ENCODE measurements around the gene PIGZ.

The PIGZ gene, protein sequence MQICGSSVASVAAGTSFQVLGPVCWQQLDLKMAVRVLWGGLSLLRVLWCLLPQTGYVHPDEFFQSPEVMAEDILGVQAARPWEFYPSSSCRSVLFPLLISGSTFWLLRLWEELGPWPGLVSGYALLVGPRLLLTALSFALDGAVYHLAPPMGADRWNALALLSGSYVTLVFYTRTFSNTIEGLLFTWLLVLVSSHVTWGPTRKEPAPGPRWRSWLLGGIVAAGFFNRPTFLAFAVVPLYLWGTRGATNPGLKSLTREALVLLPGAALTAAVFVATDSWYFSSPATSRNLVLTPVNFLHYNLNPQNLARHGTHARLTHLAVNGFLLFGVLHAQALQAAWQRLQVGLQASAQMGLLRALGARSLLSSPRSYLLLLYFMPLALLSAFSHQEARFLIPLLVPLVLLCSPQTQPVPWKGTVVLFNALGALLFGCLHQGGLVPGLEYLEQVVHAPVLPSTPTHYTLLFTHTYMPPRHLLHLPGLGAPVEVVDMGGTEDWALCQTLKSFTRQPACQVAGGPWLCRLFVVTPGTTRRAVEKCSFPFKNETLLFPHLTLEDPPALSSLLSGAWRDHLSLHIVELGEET

DNA sequence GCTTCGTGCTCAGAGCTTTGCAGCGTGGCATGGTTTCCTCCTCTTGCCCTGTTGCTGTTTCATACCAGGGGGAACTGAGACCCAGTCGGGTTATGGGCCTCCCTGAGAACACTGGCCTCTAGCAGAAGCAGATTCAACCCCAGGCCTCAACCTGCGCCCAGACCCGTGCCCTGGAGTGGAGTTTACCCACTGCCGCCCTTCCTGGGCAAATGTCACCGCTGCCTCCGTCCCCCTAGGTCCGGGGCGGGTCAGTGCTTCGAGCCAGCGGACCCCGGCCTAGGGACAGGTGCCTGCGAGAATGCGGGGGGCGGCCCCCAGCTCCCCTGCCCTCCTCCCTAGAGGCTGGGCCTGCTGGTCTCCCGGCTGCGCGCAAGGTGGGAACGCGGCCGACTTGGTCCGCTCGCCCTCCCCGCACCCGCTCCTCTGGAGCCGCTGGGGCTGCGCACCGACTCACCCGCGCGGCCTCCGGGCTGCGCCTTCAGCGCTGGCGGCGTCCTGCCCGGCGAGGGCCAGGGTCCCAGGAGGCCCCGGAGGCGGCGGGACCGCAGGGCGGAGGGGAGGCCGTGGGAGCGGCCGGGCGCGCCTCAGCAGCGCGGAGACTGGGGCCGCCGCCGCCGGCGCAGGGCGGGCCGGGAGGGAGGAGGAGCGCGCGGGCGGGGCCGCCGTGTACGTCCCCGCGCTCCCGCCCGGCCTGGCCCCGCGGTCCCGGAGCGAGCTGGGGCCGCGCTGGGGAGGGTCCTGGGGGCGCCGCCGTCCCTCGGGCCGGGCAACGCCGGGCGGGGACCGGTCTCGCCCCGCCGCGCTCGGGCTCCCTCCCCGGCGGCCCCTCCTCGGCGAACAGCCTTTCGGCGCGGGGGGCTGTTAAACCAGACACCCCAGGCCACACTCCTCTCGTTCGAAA, at the start of gene PIGZ:
TSS of gene PIGZ (minus strand) at position 601 of the 901 bp plus-strand sequence. CDS start 16,802 bp downstream, outside the sequence.
- DNase-seq: no peak

DNA sequence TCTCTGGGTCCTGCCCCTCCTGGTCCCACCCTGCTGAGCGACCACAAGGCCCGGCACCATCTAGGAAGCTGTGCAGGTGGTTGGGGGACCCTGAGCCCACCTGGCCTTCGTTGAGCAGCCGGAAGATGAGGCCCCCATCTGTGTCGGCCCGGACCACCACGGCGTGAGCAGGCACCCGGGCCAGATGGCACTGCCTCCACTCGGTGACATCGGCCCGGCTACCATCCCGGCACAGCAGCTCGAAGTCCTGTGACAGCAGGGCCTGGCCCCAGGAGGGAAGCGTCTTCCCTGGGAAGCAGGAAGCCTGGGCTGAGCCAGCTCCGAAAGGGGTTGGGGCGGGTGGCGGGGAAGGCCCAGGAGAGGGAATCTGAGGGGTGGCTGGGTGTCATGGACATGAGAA, 48.4 kb upstream of the PIGZ start:
- DNase-seq: no peak

DNA sequence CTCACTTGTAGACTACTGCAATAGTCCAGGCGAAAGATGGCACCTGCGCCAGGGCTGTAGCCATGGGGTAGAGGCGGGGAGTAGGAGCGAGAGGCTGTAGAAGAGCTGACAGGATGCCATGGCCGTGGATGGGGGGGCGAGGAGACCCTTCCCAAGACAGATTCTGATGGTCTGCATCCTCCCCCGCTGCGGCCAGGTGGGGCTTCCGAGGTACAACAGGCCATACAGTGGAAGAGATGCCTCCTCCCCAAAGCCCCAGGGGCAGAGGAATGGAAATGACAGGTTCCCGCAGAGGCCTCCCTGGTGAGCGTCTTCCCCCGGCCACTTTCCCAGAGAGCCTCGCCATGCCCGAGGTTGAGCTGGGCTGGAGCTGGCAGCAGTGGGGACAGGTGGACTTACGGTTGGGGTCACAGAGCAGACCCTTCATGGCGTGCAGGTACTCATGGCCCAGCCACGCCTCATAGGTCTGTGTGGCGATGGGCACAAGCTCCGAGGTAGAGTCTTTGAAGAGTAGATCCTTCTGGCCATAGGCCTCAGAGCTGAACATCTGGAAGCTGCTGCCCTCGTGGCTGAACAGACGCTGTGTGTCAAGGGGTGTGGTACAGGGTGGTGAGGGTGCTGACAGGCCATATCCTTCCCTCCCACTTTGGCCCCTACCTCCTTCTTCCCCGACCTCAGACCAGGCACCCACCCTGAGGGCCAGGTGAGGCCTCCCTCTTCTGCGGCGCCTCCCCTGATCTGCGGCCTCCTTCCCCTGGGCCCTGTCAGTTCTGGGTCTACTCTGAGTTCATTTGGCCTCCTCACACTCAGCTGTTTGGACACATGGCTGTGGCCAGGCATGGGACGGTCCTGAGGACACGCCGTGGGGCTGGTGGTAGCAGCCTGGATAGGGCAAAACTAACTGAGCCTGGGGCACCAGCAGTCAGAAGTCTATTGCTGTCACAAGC, 47.4 kb upstream of the PIGZ start:
- DNase-seq: no peak

DNA sequence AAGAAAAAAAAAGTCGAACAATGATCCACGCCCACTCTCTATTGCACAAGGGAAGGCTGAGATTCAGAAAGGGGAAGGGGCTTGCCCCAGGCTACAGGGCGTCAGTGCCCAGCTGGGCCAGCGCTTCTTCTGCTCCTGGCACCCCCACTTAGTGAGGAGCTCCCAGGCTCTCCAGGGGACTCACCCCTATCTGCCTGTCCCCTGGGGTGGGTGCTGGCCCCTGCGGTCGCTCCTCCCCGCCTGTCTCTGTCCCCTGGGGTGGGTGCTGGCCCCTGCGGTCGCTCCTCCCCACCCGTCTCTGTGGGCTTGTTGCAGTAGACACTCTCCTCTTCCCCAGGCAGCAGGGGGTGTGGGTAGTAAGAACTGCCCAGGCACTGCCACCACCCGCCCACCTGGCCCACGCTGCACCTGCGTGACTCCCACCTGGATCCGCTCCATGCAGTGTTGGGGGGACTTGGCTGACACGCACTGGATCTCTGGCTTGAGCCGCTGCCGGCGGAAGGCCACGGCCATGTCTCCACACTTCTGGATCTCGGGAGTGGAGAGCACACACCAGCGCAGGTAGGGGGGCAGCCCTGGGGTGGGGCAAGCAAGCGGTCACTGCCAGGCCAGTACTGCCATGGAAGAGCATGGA, 46.4 kb upstream of the PIGZ start:
- no peak for DNase-seq

DNA sequence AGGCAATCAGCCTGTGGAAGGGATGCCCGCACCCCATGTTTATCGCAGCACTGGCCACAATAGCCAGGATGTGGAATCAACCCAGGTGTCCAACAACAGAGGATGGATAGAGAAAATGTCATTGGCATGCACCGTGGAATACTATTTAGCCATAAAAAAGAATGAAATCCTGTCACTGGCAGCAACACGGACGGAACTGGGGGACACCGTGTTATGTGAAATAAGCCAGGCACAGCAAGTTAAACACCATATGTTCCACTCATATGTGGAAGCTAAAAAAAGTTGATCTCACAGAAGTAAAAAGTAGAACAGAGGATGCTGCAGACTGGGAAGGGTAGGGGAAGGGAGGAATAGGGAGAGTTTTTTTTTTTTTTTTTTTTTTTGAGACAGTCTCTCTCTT, 45.4 kb upstream of the PIGZ start:
- no peak for DNase-seq

DNA sequence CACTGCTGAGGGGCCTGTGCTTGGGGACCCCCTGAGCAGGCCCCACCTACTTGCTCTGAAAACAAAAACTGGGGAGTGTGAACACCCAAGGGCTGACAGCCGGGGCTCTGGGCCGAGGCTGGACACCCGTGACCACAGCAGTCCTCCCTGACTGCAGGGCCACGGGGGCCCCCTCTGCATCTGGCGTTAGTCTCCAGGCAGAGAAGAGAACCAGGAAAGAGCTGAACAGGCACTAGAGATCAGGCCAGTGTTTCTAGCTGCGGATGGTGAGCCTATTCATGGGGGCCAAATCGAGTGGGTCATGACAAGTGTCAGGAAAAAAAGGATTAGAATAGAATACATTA, 43.9 kb upstream of the PIGZ start:
- no peak for DNase-seq

DNA sequence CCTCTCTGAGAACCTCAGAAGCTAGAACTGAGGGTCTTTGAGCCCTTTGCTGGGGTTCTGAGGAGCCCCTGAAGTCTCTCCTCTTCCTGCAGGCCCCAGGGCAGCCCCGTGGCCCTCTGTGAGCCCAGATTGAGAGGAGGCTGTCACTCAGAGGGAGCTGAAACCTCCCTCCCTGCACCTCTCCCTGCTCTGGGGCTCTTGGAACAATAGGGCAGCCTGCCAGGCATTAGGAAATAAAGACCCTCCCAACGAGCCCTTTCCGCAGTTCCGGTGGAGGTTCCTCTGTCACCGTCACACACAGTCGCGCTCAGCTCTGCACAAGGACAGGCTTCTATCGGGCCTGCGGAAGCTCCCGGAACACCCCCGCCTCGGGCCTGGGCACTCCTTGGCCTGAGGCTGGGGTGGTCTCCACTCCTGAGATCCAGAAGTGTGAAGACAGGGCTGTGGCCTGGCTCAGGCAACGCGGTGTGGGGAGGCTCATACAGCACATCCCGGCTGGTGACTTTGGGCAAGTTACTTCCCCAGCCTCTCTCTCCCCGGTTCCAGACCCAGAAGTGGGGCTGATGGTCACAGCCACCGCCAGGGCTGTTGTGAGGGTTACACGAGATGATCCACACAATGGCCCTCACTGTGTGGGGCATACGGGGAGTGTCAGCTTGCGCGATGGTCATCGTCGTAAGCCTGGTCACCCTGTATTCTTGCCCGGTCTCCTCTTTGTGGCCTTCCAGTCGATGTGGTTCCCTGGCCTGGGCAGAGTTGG, 43.3 kb upstream of the PIGZ start:
- DNase-seq: no peak

DNA sequence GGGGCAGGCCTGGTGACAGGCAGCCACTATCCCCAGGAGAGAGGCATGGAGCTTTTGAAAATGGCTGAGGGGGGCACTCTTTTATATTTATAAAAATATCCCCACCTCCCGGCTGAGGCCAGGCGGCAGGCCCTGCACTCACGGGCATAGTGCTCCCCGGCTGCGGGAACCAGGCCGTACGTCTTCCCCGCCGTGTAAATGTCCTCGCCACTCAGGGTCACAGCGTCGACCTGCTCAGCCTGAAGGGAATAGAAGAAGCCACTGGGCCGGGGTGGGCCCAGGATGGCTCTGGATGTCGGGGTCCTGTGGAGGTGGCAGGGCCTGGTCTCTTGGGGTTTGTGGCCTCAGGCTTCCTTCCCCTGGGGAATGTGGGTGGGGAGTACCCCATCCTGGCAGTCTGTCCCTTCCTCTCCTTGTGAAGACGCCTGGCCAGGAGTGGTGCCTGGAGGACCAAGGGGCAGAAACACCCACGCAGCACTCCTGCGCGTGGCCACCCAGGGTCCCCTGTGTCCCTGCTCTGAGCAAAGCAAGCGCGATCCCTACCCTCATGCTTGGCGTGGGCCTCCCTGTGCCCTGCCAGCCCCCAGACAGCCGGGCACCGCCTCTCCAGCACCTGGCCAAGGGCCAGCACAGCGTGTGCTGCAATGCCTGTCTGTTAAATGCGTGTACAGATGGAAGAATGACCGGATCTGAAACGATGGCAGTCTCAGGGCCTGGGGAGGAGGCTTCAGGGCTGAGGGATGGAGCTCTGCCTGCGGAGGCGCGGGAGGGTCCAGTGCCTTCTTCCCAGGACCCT, 42.1 kb upstream of the PIGZ start:
- no peak for DNase-seq

DNA sequence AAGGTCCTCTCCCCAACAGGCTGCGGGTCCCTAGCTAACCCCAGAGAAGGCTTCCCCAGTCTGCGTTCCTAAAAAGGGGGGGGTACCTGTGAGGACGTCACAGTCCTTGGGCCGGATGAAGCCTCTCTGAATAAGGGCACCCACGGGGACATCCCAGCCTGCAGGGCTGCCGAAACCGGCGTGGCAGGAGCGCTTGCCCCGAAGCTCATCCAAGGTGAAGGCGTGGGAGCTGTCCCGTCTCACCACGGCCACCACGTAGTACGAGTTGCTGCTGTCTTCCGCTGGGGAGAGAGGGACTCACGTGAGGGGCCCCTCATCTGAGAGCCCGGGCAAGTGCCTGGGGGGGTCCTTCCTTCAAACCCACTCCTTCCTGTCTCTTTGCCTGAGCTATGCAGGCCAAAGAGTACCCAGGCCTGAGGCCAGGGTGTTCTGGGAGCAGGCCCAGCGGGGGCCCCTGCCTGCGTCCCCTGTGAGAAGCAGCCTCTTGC, 40.9 kb upstream of the PIGZ start:
- DNase-seq: no peak

DNA sequence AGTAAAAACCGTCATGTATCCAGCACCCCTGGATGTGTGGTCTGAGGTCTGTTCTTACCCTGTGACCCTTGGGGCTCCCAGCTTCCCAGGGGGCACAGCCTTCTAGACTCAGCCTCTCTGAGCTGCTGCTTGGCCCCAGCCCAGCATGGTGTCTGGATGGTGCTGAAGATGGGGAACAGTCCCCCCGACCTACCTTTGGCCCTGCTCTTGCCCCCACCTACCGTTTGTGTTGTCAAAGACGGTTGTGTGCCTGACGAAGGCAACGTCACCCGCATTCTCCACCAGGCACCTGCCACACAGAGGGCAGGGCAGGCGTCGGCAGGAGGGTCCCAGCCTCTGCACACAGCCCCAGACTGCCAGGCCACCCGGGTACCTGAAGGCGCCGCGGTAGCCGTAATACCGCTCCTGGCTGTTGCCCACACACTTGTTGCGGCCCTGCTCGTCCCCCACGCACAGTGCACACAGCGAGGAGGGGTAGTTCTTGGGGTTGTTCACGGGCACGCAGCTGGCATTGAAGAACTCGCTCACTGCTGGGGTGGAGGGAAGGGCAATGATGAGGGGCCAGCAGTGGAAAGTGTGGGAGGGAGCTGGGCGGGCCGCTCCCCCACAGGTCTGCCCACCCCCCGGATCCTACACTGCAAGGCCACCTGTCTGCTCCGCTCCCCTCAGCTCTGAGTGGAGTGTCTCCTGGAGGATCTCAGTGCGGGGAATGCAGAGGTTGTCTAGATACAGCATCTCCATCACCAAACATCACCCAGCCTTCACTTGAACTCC, 40.0 kb upstream of the PIGZ start:
- DNase-seq: no peak

DNA sequence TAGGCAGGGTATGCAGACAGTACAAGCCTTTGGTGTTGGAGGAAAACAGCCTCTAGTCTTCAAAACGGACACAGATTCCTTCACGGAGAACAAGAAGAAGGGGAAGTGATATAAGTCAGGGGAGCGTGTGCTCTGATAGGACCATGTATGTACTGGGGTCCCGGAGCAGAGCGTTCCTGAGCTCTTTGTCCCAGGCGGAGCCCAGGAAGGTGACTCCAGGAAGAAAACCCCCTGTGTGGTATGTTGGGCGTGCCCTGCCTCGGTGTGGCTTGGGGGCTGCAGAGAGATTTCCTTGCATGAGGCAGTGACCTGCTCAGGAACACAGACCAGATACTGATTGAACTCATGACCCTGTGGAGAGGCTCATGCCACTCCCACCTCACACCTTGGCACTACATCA, 39.3 kb upstream of the PIGZ start:
- DNase-seq: no peak

DNA sequence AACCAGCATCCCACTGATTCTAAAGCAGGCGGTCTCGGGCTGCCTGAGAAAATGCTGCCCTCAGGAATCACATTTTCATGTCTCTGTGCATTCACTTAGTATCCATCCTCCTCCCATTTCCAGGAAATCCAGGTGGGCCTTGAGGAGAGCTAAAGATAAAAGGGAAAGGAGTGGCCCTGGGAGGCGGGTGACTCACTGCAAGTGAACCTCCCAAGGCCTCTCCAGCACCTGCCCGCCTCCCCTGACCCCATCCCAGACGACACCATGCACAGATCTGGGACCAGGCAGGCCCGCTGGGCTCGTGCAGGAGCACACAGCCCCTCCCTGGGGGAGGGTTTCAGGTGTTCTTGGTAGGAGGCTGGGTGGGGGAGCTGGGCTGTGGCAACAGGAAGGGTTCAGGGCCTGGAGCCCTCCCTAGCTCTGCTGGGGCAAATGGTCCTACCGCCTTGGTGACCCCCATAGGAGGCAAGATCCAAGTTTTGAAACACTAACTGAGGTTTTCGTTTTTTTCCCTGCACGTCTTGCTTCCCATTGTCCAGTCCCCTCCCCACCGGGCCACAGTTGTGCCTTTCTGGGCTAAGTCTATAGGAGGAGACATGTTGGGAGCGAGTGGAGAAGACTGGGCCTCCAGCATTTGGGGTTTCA, 38.8 kb upstream of the PIGZ start:
- DNase-seq: no peak

DNA sequence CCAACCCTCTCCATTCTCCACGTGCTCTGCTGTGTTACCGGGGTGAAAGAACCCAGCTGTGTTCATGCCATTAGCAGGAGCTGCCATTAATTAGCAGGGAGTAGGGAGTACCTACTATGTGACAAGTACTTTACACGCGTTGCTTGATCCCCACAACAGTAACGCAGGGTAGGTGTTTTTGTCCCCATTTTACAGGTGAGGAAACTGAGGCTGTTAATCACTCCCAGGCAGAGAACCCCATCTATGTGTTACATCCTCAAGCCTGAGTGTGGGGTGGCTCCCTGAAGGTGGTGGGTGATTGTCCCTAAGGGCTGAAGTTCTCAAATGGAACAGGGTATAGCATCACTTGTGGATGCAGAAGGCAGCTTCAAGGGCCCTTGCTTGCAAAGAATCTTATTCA, 38.2 kb upstream of the PIGZ start:
- DNase-seq: no peak

DNA sequence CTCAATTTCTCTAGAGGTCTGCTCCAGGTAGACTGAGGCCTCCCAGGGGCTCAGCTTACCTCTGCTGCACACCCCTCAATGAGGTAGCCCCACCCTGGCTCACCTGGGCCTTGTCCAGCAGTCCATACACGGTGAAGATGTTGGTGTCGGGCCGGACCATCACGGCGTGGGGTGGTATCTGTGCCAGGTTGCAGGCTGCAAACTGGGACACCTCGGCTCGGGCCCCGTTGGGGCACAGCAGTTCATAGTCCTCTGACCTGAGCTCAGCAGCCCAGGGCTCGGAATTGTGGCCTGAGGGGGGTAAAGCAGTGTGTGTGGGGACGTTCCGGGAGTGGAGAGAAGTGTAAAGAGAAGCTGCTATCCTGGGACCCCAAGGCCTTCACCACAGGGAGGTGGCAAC, 37.8 kb upstream of the PIGZ start:
- no peak for DNase-seq

DNA sequence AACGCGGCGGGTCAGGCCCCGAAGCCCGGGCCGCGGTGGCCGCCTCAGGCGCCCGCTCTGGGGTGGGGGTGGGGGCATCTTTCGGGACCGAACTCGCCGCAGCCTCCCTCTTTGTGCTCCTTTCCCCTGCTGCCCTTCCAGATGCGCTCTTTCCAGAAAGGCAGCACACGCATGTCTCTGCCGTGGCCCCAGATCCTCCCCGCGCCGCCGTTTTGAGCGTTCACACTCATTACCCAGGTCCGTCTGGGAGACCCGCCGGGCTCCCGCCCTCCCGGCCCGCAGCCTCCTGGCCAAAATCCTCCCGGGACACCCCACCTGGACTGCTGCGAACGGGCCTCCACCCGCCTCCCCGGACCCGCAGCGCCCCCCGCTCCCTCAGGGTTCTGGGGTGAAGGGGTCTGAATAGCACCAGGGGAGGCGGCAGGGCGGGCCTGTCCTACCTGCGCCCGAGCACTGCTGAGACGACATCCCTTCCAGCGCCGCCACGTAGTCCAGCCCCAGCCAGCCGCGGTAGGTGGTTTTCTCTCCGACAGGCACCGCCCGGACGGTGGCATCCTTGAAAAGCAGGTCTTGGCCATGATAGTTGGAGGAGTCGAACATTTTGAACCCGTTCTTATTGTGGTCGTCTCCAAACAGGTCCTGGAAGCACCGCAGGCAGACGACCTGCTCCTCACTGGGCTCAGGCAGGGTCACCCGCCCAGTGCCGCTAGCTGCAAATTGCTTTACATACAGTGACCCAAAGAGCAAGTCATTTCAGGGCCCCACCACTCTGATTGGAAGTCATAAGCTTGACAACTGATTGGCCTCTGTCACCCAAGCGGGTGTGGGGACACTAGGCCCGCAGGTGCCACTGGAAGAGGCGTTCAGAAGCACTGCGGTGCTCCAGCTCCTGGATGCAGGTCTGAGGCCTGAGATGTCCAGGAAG, 35.1 kb upstream of the PIGZ start:
- no peak for DNase-seq

DNA sequence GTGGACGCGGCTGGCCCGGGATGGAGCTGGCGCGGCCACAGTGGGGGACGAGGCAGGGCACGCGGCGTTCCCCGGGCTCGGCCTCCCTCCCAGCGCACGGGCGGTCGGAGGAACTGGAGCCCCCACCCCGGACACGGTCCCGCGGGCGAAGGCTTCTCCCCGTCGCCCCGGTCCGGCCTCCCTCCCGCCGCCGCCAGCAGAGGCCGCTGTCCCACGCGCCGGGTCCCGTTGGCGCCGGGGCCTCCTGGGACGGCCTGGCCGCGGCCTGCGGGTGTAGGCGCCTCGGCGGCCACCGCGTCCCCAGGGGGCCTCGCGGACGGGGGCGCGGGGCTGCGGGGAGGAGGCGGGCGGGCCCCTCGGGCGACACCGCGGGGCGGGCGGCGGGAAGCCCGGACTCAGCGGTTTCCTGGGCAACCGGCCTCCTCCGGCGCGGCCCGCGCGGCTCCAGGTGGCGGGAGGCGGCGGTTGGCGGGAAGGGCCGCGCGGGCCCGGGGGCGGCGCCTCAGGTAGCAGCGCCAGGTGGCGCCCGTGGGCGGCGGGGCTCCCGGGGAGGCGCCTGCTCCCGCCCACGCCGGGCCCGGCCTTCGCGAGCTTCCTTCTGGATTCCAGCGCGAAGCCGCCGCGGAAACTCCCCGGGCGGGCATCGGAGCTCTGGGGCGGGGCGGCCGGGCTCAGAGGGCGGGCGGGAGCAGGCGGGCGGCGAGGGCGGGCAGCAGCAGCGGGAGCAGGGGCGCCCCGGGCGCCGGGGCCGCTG, 34.2 kb upstream of the PIGZ start:
- peak; percentile 33 for DNase-seq
